Stimulated activated CD4-positive, alpha-beta T cell treated with anti-CD3 and anti-CD28 coated beads, Interleukin-2, amount 100 ng/mL, for 4 hours (primary cell): ENCODE measurements around the gene CALML5.

Source experiments
- DNase-seq: peaks from one replicate; pipeline ENCODE4 v3.0.0-alpha.2; 2020; ENCODE audit warnings: low read depth

CALML5 gene

GRCh38 chr10:5461914-5462840 is 37.2 kb downstream of the CALML5 start:
- no peak for DNase-seq

GRCh38 chr10:5461203-5461588 is 38.2 kb downstream of the CALML5 start:
- no peak for DNase-seq

- no peak for DNase-seq
These were observed 38.7 kb downstream of the CALML5 start for GRCh38 chr10:5460468-5461202.

GRCh38 chr10:5458949-5459747 is 40.2 kb downstream of the CALML5 start:
- no peak for DNase-seq

- no peak for DNase-seq
These were observed 40.9 kb downstream of the CALML5 start for GRCh38 chr10:5458425-5458824.

GRCh38 chr10:5457741-5458140 is 41.6 kb downstream of the CALML5 start:
- no peak for DNase-seq

- DNase-seq: no peak
These were observed 42.8 kb downstream of the CALML5 start for GRCh38 chr10:5456563-5456962.

- no peak for DNase-seq
These were observed 45.5 kb downstream of the CALML5 start for GRCh38 chr10:5453749-5454489.

GRCh38 chr10:5450605-5451384 is 48.6 kb downstream of the CALML5 start:
- DNase-seq: no peak

GRCh38 chr10:5449823-5450222 is 49.5 kb downstream of the CALML5 start:
- DNase-seq: no peak

GRCh38 chr10:5449227-5449626 is 50.1 kb downstream of the CALML5 start:
- DNase-seq: no peak
